Measurements from ENCODE around the gene SORCS1. TPM values are rescaled to one million over a fixed set of nuclear protein-coding genes. Genes with fewer than 3 reads are reported as not detected.
A peak's percentile ranks its signal among the peaks of the same experiment; 100 is the strongest.

SORCS1 gene
- total RNA-seq, 1 experiment from 2014 or later = 0.11 TPM

GRCh38 chr10:106661767-106662140, 502.8 kb downstream of the SORCS1 start:
- H3K9me3 ChIP-seq (ENCODE audit: low read length) = no peaks in the 10 kb centered on the region
- no TSS peak for BruUV-seq (replicated peaks)
- H3K4me1 ChIP-seq (ENCODE audit: insufficient read depth, low read length) = no peaks in the 10 kb centered on the region
- H4K20me1 ChIP-seq (ENCODE audit: low read length) = no peaks in the 10 kb centered on the region
- no peak overlapping the region for H3K4me3 ChIP-seq (ENCODE audit: low read length)
- H3K9me2 ChIP-seq (replicated peaks; ENCODE audit: low read length) = no peaks in the 10 kb centered on the region
- H3K36me3 ChIP-seq (ENCODE audit: low read depth, low read length) = no peaks in the 10 kb centered on the region
- H2AFZ ChIP-seq (ENCODE audit: low read length) = no peak overlapping the region
- no peak overlapping the region for H3K9ac ChIP-seq (ENCODE audit: low read length)
- ChIA-PET POLR2A (ENCODE audit: unreplicated experiment) (no interaction called here), CTCF (no interaction called here)
- no peak for ATAC-seq
- no peaks in the 10 kb centered on the region for H3K79me2 ChIP-seq (ENCODE audit: low read length)
- no peak for DNase-seq
- no peak overlapping the region for H3K4me2 ChIP-seq (ENCODE audit: low read length)
- H3F3A ChIP-seq (ENCODE audit: low read length, unreplicated experiment) = no peaks in the 10 kb centered on the region
- intact Hi-C loops (cut with micrococcal nuclease) = no loop called here
- no peak overlapping the region for H3K27ac ChIP-seq (ENCODE audit: low read length)
- TF ChIP-seq EZH2phosphoT487 (IDR thresholded peaks at IDR 0.05; ENCODE audit: borderline replicate concordance, low read length) = no peak
- TF ChIP-seq EZH2 (IDR thresholded peaks at IDR 0.05; ENCODE audit: low read length, unreplicated experiment) = no peak
- no peak for TF ChIP-seq CTCF (conservative IDR thresholded peaks at IDR 0.05; ENCODE audit: low read depth, low read length)
- H3K27me3 ChIP-seq (ENCODE audit: low read length) = peaks cover 6% of the 10 kb centered on the region; the same call in 1 of the 2 replicates

GRCh38 chr10:106661133-106661766, 503.3 kb downstream of the SORCS1 start:
- ATAC-seq (no peak), DNase-seq (no peak)
- ChIA-PET POLR2A (ENCODE audit: unreplicated experiment) (no interaction called here), CTCF (no interaction called here)
- no peaks in the 10 kb centered on the region for H3K36me3 ChIP-seq (ENCODE audit: low read depth, low read length)
- TF ChIP-seq EZH2phosphoT487 (IDR thresholded peaks at IDR 0.05; ENCODE audit: borderline replicate concordance, low read length) = no peak
- TF ChIP-seq EZH2 (IDR thresholded peaks at IDR 0.05; ENCODE audit: low read length, unreplicated experiment) = no peak
- TF ChIP-seq CTCF (conservative IDR thresholded peaks at IDR 0.05; ENCODE audit: low read depth, low read length) = no peak
- peaks cover 8% of the 10 kb centered on the region; the same call in 1 of the 2 replicates for H3K27me3 ChIP-seq (ENCODE audit: low read length)
- H3K79me2 ChIP-seq (ENCODE audit: low read length) = no peaks in the 10 kb centered on the region
- peak overlapping the region; percentile 38 for H3K4me2 ChIP-seq (ENCODE audit: low read length)
- intact Hi-C loops (cut with micrococcal nuclease) = no loop called here
- no peaks in the 10 kb centered on the region for H3K9me2 ChIP-seq (replicated peaks; ENCODE audit: low read length)
- no TSS peak for BruUV-seq (replicated peaks)
- H3K9ac ChIP-seq (ENCODE audit: low read length) = no peak overlapping the region
- no peak overlapping the region for H3K27ac ChIP-seq (ENCODE audit: low read length)
- H3K4me3 ChIP-seq (ENCODE audit: low read length) = no peak overlapping the region
- no peaks in the 10 kb centered on the region for H3F3A ChIP-seq (ENCODE audit: low read length, unreplicated experiment)
- no peak overlapping the region for H2AFZ ChIP-seq (ENCODE audit: low read length)
- H4K20me1 ChIP-seq (ENCODE audit: low read length) = no peaks in the 10 kb centered on the region
- no peaks in the 10 kb centered on the region for H3K4me1 ChIP-seq (ENCODE audit: insufficient read depth, low read length)
- H3K9me3 ChIP-seq (ENCODE audit: low read length) = no peaks in the 10 kb centered on the region

GRCh38 chr10:106660550-106660949, 504.0 kb downstream of the SORCS1 start:
- Histone ChIP-seq H3K4me1 (ENCODE audit: insufficient read depth, low read length) (no peaks in the 10 kb centered on the region), H3K9me2 (replicated peaks; ENCODE audit: low read length) (no peaks in the 10 kb centered on the region), H3K79me2 (ENCODE audit: low read length) (no peaks in the 10 kb centered on the region), H2AFZ (ENCODE audit: low read length) (no peak overlapping the region), H3K4me3 (ENCODE audit: low read length) (no peak overlapping the region), H3K27me3 (ENCODE audit: low read length) (peaks cover 13% of the 10 kb centered on the region; the same call in 1 of the 2 replicates), H3F3A (ENCODE audit: low read length, unreplicated experiment) (no peaks in the 10 kb centered on the region), H3K4me2 (ENCODE audit: low read length) (peak overlapping the region; percentile 38; the same call in 1 of the 2 replicates), H3K36me3 (ENCODE audit: low read depth, low read length) (no peaks in the 10 kb centered on the region), H3K9me3 (ENCODE audit: low read length) (no peaks in the 10 kb centered on the region), H4K20me1 (ENCODE audit: low read length) (no peaks in the 10 kb centered on the region), H3K27ac (ENCODE audit: low read length) (no peak overlapping the region), H3K9ac (ENCODE audit: low read length) (no peak overlapping the region)
- BruUV-seq (replicated peaks) = no TSS peak
- ATAC-seq (no peak), DNase-seq (no peak)
- intact Hi-C loops (cut with micrococcal nuclease) = no loop called here
- no peak for TF ChIP-seq EZH2phosphoT487 (IDR thresholded peaks at IDR 0.05; ENCODE audit: borderline replicate concordance, low read length)
- no peak for TF ChIP-seq CTCF (conservative IDR thresholded peaks at IDR 0.05; ENCODE audit: low read depth, low read length)
- no peak for TF ChIP-seq EZH2 (IDR thresholded peaks at IDR 0.05; ENCODE audit: low read length, unreplicated experiment)
- CTCF ChIA-PET = no interaction called here
- POLR2A ChIA-PET (ENCODE audit: unreplicated experiment) = no interaction called here
